NCI-H446 (cell line): ENCODE data around the gene IL6R.
A peak's percentile ranks its signal among the peaks of the same experiment; 100 is the strongest.
"Not testable (repeated sequence)": the region's sequence is repeated elsewhere in the genome, so short reads cannot be mapped to it uniquely, and the experiment has no call there.

Source experiments
- DNase-seq, 2 experiments: peaks; one replicate each; lab custom pipeline; 2025; lab: John Stamatoyannopoulos, UW

Gene IL6R

DNA sequence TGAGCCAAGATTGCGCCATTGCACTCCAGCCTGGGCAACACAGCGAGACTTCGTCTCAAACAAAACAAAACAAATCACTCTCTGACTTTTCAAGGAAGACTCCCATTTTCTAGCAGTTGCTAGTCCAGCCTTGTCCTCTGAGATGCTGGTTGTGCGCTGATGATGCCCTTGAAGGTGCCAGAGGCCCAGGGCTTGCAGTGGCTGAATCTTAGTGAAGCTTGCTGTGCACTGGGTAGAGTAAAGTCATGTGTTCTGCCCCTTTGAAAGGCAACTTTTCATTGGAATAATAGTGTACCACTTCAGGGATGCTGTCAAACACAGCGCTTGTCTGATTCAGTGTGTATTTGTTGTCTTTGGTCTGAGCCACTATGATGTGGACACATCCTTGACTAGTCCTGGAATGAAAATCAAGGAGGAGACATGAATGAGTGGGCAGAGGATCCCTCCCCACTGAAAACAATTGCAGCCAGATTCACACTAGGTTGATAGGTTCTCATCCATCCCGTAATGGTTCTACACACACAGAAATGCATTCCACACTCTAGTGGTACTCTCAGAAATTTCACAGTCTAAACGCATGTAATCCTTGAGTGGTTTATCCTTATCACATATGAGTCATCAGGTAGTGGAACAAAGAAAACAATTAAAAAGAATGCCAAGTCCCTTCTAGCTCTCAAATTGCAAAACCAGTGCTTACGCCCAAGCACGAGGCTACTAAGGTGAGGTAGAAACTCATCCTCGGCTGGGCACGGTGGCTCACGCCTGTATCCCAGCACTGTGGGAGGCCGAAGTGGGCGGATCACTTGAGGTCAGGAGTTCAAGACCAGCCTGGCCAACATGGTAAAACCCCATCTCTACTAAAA, 79.0 kb downstream of the IL6R start:
- no peak for DNase-seq

DNA sequence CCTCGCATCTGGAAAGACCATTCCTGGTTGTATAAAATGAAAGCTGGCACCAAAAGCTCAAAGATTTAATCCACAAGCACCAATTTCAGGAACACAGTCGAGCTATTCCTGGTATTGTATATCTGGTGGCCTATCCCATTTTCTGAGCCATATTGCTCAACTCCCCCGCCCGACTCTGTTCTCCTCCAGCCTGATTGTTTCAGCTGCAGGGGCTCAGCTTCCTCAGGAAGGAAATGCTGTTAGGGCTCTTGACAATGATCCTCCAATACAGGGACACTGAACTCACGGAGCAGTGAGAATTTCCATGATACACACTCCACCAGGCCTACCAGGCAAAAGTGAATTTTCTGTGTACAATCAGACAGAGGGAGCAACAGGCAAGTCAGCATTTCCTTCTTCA, 80.0 kb downstream of the IL6R start:
- DNase-seq = no peak

DNA sequence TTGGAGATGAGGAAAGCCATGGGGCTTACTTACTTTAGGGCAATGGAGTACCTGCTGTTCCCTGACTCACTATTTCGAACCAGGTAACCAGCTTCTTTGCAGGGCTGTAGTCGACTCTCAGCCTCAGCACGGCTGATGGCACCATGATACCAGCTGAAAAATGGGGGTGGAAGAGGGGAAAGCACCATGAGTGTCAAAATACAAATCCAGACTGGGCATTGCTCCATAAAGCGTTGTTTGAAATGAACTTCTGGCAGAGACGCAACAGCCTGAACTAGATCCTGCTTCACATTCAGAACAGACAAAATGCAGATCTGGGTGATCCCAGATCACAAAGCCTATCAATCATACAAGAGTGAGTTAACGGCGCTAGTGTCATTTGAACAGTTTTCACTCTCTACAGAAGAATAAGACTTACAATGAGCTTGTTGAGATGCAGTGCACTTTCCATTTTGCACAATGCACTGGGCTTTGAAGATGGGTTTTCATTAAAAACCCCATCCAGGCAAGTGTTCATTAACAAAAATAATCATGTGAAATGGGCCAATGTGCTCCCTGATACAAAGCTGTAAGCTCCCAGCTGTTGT, 80.9 kb downstream of the IL6R start:
- peak in 1 of 2 experiments; percentile 7 for DNase-seq

DNA sequence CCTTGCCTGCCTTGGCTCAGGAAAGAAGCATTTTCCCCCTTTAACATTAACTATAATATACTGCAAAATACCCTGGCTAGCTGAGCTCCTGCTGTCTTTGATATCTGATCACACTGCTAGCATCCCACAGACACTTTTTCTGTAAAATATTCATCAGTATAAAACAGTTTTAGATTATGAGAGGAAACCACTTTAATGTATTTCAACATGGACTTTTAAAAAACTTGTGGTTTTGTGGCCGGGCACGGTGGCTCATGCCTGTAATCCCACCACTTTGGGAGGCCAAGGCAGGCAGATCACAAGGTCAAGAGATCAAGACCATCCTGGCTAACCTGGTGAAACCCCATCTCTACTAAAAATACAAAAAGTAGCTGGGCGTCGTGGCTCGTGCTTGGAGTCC, 81.6 kb downstream of the IL6R start:
- DNase-seq = not testable (repeated sequence)

DNA sequence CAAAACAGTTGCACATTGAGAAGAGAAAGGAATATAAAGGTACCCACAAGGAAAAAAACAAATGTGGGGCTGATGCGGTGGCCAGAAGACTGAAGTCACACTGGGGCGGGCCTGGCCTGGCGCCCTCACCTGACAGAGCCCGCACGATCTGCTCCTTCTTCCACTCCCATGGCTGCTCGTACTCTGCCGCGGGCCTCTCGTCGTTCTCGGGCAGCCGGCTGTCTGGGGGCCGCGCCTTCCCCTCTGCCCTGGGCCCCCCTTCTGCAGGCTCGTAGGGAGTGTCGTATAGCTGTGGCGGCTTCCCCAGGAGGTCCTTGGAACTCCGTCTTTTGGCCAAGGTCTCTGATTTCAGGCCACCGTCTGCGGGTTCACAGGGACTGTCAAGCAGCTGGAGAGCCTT, 83.8 kb downstream of the IL6R start:
- DNase-seq = no peak

DNA sequence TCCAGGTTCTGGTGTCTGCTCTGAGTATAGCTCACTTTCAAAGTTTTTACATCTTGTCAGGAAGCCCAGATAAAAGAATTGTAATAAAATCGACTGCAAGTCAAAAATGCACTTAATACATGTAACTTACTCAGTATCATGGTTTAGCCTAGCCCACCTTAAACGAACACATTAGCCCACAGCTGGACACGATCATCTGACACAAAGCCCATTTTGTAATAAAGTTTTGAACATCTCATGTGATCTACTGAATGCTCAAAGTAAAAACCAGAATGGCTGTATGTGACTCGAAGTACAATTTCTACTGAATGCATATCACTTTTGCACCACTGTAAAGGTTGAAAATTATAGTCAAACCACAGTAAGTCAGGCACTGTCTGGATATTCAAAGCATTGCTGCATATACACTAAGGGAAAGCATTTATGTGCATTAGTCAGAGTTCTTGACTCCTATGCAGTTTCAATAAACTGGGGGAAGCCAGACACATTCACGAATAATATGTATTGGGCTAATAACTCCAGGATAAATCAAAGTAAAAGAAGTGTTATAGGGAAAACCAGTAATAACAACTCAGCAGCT, 84.6 kb downstream of the IL6R start:
- DNase-seq = no peak

DNA sequence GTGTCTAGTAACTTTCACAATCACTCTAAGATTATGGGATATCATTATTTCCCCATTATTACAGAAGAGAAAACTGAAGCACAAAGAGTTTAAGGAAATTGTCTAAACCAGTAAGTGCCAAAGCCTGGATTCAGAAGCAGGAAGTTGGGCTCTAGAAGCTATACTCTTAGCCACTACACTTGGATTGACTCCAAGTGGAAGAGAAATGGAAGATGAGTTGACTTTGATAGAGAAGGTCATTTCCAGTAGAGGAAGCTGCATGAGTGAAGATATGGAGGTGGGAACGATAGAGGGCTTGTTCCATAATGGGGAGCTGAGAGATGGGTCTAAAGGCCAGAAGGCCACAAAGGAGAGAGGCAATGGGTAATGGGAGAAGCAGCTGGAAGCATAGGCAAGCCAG, 85.2 kb downstream of the IL6R start:
- no peak for DNase-seq

DNA sequence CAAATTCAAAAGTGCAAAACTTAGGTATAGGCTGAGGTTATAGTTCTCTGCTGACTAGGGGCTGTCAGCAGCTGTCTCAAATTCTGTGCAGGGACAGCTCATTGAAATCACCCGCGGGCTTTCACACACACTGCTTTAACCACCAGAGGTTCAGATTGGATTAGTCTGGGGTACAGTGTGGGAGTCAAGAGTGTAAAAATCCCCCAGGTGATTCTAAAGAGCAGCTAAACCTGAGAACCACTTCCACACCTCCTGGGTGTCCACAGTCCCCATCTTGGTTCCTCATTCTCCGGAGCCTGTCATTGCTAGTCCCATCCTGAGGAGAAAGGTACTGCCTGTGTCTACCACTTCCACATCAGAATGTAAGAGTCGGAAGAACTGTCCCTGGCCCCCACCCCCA, 87.0 kb downstream of the IL6R start:
- no peak for DNase-seq

DNA sequence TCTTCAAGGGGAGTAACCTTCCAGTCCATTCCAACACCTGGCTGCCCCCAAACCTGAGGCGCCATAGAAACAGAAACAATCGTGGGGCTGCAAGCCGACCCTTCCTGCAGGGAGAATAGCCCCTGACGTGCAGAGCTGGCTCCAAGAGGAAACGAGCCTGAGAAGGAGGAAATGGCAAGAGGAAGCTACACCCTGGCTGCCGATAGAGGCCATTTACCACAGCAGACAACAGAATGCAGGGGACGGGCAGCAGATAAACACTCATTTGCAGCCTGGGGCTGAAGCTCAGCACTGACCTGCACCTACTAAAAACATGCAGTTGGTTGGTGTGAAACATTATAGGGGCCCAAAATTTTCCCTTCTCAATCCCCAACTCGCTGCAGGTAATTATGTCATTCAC, 88.1 kb downstream of the IL6R start:
- no peak for DNase-seq

DNA sequence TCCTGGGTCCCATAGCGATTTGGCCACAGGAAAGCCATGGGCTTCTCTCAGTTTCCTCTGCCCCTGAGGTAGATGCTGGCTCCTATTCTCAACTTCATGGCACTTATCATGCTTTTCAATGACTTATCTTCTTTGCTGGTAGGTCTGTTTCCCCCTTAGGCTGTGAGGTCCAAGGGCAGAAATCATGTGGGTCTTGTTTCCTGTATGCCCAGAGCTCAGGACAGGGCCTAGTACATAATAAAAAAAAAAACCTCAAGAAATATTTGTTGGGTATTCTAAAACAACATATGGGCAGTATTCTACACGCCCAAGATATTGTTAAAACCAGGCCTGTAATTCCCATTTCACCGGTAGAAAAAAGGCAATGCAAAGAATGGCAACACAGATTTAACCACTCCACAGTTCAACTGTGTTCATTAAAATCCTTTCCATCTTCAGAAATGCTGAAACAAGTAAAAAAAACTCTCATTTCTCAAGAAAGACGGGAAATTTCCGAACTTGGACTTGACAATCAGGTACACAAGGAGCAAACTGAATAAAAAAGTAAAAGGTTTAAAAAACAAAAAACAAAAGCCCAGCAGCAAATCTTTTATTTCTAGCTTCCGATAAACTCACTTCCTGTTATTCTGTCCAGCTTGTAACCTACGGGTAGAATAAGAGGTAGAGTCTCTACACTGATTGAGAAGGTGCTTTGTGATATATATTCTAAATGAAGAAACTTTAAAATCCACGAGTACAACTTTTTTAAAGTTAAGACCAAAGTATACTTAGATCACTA, 90.5 kb downstream of the IL6R start:
- no peak for DNase-seq

DNA sequence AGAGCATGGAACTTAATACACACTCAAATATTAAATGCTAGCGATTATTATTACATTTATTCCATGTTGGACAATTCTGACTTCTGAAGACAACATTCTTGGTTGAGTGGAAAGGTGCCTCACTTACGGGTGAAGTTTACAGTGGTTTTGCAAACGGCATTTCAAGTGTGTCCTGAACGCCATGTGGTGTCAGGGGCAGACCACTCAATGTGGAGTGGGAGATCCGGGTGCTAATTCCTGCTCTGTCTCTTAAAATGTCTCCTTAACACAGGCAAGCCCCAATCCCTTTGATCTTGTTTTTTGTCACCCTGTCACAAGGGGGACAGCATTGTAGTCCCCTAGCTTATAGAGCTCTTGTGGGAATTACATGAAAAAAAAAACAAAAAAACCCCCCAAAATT, 91.2 kb downstream of the IL6R start:
- no peak for DNase-seq

DNA sequence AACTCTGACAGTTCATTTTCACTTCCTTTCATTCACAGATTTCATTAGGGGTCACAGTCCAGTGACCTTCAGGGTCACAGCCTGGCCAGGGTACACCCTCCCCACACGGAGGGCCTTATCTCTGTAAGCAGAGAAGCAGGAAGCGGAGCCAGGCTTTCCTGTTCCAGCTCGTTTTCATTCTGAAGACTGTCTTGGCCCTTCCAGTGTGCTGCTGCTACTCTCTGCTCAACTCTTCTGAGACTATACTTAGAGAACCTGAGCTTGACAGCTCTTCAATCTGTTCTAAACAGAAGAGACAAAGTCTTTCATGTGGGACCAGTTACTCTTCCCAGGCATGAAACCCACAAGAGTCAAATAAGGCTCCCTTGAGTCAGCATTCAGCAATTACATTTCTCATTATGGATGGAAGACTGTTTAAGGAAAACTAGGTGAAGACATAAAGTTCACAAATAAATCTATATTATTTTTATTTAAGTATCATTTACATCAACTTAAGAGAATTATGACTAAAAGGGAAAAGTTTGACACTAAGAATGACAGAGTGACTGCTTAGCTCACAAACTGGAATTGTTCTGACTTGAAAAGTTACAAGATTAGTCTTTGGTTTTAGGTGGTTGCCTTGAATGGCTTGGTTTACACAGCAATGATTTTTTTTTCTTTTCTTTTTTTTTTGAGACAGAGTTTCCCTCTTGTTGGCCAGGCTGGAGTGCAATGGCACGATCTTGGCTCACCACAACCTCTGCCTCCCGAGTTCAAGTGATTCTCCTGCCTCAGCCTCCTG, 92.1 kb downstream of the IL6R start:
- DNase-seq = no peak

DNA sequence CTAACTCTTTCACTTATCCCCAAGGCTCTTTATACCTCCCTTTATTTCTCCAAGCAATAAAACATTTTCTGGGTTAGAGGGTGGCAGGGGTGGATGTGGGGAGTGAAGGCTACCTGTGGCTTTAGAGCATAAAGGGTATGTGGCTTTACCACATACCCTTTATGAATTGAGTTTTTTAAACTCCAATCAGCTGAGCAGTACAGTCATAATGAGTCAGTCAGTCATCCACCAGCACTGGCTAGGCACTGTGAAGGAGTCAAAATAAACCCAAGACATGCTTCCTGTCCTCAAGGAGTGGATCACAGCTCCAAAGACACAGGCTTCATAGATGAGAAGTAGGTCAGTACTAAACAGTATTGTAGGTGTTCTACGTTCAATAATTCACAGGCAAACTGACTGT, 94.3 kb downstream of the IL6R start:
- DNase-seq = no peak

DNA sequence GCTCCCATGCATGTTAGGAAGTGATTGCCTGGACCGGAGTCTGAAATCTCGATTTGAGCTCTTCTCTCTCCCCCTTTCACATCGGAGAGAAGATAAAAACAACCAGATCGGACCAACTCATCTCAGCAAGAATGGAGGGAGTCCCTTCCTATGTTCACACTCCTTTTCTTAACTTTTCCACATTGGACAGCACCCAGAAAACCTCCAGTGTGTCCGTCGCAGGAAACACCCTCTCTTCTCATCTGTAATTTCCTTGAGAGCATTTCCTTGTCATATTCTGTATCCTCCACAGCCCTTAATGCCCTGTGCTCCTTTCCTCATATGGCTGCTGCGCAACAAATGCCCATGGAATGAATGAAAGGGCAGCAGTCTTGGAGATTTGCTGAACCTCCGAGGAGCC, 95.4 kb downstream of the IL6R start:
- no peak for DNase-seq

DNA sequence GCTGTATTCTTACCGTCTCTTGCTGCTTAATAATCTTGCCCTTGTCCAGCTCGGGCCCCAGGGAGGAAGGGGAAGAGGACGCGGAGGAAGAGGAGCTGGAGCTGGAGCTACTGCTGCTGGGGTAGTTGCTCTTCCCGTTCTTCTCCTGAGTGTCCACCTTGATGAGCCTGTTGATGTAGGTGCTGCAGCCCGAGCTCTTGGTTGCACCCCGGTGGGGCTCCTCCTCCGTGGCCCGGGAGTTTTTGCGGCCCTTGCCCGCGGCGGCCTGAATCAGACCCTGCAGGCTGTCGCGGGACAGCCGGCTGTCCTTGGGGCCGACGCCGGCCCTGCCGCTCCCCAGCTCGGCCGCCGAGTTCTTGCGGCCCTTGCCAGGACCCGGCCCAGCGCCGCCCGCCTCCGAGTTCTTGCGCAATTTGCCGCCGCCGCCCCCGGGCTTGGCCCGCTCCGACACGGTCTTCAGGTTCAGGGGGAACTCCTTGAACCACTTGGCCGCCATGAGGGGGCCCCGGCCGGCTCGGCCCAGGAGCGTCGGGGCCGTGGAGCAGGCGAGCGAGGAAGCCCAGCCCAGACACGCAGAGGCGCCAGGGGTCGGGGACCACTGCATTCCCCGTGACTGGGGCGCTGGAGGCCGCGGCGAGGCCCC, 96.4 kb downstream of the IL6R start:
- no peak for DNase-seq

DNA sequence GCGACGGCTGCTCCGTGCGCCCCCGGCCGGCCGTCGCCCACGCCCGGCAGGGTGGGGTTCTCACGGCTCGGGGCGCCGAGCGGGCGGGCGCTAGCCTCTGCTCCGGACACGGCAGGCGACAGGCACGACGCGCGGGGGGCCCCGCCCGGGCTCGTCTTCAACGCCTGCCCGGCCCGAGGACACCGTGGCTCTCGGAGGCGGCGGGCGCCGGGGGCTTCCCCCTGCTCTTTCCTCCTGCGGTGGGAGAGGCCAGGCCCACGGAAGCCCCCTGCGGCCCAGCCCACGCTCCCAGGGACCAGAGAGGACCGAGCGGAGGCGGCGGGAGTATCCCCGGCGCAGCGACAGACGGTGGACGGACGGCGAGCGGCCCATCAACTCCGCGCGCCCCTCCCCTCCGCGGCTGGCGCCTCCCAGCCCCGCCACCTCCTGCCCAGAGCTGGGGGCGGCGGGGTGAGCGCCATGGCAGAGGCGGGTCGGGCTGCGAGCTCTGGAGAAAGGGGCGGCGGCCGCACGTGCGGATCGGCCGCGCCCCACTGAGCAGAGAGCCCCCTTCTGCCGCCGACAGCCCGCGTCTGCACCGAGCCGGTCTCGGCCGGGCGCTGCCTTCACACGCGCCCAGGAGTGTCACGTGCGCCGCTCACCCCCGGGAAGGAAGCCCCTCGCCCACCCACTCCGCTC, 97.1 kb downstream of the IL6R start, which contains the start of the genes SHE and TDRD10:
TSS of gene SHE (minus strand) at position 347 of the 678 bp plus-strand sequence. CDS start 386 bp downstream, outside the sequence.
TSS of gene TDRD10 (plus strand) at position 154 of the 678 bp plus-strand sequence. CDS start 4,685 bp downstream, outside the sequence.
- no peak for DNase-seq

DNA sequence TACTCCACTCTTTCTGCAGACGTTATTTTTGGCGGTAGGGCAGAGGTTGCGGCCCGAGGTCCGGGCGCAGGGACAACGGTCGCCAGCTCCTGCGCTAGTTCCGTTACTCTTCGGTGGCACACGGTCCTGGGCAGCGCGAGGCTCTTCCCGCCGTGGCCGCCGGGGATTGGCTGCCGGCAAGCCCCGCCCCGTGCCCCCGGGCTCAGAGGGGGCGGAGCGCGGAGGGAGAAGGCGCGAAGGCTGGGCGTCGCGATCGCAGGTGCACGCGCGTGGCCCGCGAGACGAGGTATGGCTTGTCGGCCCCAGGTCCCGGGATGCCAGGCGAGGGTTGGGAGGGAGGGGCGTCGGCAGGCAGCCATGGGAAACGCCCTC, 97.6 kb downstream of the IL6R start:
- no peak for DNase-seq

DNA sequence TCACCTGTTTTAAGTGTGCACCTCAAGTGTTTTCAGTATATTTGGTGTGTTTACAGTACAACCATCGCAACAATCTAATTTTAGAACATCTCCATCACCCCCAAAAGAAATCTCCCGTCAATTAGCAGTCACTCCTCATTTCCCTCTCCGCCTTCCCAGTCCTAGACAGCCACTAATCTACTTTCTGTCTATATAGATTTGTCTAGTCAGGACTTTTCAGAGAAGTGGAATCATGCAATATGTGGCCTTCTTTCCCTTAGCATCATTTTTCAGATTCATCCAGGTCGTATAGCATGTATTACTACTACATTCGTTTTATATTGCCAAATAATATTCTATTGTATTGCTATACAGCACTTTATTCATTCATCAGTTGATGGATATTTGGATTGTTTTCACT, 98.8 kb downstream of the IL6R start:
- no peak for DNase-seq

DNA sequence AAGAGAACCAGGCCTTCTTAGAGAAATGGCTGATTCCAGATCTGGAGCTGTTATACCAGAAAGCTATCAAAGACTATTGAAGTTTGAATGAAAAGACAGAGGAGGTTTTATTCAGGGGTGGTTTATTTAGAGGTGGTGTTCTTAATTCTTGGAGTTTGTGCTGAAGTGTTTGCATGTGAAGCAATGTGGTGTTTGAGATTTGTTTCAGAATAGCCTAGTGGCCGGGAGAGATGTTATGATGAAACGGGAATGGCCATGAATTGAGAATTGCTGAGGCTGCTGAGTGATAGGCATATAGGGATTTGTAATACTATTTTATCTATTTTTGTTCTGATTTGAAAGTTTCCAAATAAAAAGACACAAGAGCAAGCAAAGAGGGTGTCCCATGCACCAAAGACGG, 107.6 kb downstream of the IL6R start:
- DNase-seq = no peak

DNA sequence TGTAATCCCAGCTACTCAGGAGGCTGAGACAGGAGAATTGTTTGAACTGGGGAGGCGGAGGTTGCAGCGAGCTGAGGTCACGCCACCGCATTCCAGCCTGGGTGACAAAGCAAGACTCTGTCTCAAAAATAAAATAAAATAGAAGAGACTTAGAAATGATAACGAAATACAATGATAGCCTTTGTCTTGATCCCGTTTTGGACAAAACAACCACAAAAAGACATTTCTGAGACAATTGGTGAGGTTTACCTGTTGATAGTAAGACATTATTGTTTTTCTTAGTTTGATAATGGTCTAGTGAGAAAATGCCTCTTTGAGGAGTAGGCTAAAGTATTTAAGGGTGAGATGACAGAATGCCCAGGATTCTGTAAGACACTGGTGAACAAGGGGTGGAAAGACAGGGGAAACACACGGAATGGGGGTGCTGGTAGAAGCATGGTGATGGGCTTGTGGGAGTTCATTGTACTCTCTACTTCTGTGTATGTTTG, 109.0 kb downstream of the IL6R start:
- no peak for DNase-seq
